ENCODE results near the gene DSTN.

DSTN gene

DNA sequence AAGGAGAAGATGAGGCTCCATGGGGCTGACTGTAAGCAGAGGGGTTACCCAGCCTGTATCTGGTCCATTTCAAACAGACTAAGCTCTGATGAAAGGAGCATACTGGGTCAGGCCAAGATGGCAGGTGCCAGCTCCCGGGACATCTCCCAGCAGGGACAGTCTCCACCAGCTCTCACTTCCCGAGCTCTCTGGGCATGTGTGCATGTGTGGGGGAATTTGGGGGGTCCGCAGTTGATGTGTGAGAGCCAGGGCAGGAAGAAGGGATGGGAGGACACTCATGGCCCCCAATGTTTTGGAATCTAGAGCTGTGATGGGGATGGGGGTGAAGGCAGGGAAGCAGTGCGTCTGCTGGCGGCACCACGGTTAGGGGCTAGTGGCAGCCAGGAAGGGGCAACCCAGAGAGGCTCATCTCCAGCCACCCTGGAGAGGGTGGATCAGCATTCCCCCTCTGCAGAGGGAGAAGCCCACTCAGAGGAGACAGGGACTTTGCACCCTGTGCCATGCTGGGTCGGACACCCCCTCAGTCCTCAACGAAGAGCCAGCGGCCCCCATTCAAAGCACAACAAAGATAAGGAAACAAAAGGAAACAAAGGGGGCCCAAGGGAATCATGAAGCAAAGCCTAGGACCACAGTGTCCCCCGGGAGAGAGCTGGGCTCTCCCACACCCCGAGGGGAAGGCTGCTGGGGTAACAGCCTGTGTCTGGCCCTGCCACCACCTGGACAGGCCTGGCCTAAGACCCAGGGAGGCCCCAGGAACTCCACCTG, 52.4 kb downstream of the DSTN start:
- no peak for FAIRE-seq
- TF ChIP-seq POLR2A (IDR thresholded peaks at IDR 0.05; ENCODE audit: low read depth, low read length) (no peak), POLR2AphosphoS5 (IDR thresholded peaks at IDR 0.05; ENCODE audit: low read depth, low read length) (no peak), TAF1 (IDR thresholded peaks at IDR 0.05; ENCODE audit: borderline replicate concordance, low read depth, low read length) (no peak)
- peak; percentile 4 for DNase-seq (ENCODE audit: insufficient read length)

DNA sequence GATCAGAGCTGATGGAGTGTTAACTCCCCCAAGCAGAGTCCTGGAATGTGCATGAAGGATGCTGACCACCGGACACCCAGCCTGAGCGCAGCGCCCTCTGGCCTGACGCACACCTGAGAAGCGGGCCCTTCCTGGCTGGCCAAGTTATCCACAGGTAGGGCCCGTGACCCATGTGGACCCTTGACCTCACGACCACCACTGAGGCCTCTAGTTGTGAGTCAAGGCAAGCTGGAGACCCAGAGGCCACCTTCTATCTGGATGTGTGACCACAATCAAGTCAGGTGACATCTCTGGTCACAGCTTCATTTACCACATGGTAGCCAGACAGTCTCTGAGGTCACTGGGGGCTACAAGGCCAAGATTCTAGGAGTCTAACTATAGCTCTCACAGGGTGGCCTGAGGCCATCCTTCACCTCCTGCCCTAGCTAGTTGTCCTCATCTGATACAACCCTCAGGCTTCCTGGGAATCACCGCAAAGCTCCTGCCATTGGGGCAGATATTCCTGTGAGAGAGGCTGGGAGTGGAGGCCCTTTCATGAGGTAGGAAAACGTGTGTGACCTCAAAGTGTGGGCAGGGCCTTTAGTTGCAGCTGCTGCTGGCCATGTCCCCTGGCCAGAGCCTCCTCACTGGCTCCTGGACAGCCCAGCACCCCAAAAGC, 53.1 kb downstream of the DSTN start:
- DNase-seq (ENCODE audit: insufficient read length) = peak; percentile 25
- no peak for FAIRE-seq
- TF ChIP-seq TAF1 (IDR thresholded peaks at IDR 0.05; ENCODE audit: borderline replicate concordance, low read depth, low read length) (no peak), POLR2A (IDR thresholded peaks at IDR 0.05; ENCODE audit: low read depth, low read length) (no peak), POLR2AphosphoS5 (IDR thresholded peaks at IDR 0.05; ENCODE audit: low read depth, low read length) (no peak)

DNA sequence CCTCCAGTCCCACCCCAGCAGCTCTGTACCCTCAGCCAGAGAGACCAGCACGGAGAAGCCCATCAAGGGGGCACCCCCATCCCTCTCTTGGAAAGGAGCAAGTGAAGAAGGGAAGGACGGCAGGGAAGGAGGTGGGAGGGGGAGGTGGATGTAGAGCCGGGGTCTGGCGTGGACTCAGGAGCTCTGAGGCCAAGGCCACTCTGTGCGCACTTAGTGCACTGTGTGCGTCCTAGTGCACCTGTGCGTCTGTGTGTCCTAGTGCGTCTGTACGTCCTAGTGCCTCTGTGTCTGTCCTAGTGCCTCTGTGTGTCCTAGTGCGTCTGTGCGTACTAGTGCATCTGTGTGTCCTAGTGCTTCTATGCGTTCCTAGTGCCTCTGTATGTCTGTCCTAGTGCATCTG, 54.2 kb downstream of the DSTN start:
- FAIRE-seq (no peak), DNase-seq (ENCODE audit: insufficient read length) (peak; percentile 12)
- TF ChIP-seq POLR2A (IDR thresholded peaks at IDR 0.05; ENCODE audit: low read depth, low read length) (no peak), POLR2AphosphoS5 (IDR thresholded peaks at IDR 0.05; ENCODE audit: low read depth, low read length) (no peak)

DNA sequence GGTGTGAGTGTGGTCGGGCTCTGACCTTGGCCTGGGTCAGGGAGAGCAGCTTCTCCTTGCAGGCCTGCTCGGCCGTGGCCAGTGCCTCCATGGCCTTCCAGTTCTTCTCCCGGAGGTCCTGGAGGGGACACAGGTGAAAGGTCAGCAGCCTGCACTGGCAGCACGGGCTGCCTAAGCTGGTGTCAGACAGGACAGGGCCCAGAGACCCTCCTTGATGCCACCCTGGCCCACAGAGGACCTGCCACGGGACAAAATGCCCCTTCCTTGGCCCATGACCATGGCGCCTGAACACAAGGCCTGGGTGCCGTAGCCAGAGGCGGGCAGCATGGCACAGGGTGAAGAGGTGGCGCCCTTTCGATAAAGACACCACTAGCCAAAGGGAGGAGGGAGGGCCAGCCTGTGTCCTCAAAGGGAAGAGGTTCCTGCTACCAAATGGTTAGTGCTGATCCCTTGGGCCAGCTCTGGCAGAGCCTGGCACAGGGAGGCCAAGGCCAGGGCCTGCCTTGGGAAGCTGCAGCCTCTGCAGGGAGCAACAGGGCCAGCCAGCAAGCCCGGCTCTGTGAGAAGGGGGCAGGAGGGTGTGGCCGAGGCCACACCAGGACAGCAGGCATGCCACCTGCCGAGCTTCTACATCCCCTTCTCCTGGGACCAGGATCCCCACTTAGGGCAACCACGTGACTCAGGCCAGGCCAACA, 54.8 kb downstream of the DSTN start:
- TF ChIP-seq TAF1 (IDR thresholded peaks at IDR 0.05; ENCODE audit: borderline replicate concordance, low read depth, low read length) (no peak), POLR2A (IDR thresholded peaks at IDR 0.05; ENCODE audit: low read depth, low read length) (no peak), POLR2AphosphoS5 (IDR thresholded peaks at IDR 0.05; ENCODE audit: low read depth, low read length) (no peak)
- no peak for FAIRE-seq

DNA sequence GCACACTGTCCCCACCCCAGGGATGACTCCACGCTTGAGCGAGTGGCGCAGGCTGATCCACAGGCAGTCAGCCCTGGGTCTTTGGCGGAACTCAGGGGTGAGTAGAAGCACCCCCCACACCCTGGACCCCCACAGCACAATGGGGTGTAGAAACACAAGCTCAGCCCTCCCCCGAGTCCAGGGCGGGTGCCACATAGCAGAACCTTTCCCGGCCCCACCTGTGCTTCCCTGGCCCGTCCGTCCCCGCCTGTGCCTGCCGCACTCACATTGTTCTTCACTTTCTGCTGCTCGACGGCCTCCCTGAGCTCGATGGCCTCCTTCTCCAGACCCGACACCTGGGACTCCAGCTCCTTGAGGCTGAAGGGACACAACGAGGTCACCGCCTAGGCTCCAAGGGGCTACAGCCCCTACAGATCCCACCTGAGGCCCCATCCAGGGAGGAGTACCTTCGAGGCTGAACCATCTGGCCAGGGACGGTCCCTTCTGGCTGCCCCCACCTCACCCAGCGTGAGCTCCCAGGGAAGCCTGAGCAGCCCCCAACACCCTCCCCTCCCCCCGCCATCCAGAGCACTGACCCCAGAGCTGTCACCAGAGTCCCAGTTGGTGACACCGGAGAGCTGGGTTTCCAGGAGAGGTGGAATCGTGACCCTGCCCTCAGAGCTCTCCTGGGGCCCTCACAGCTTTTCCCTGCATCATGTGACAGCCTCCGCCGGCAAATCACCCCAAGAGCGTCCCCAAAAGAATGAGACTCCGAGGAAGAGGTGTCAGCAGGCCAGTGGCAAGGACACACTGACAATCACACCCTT, 55.6 kb downstream of the DSTN start:
- DNase-seq (ENCODE audit: insufficient read length) (peak; percentile 13), FAIRE-seq (no peak)
- no peak for TF ChIP-seq POLR2AphosphoS5 (IDR thresholded peaks at IDR 0.05; ENCODE audit: low read depth, low read length)
- TF ChIP-seq POLR2A (IDR thresholded peaks at IDR 0.05; ENCODE audit: low read depth, low read length) = no peak
- TF ChIP-seq TAF1 (IDR thresholded peaks at IDR 0.05; ENCODE audit: borderline replicate concordance, low read depth, low read length) = no peak

More for the DNA sequence above, 54.8 kb downstream of the DSTN start:
- peak; percentile 34 for DNase-seq (ENCODE audit: insufficient read length)

DNA sequence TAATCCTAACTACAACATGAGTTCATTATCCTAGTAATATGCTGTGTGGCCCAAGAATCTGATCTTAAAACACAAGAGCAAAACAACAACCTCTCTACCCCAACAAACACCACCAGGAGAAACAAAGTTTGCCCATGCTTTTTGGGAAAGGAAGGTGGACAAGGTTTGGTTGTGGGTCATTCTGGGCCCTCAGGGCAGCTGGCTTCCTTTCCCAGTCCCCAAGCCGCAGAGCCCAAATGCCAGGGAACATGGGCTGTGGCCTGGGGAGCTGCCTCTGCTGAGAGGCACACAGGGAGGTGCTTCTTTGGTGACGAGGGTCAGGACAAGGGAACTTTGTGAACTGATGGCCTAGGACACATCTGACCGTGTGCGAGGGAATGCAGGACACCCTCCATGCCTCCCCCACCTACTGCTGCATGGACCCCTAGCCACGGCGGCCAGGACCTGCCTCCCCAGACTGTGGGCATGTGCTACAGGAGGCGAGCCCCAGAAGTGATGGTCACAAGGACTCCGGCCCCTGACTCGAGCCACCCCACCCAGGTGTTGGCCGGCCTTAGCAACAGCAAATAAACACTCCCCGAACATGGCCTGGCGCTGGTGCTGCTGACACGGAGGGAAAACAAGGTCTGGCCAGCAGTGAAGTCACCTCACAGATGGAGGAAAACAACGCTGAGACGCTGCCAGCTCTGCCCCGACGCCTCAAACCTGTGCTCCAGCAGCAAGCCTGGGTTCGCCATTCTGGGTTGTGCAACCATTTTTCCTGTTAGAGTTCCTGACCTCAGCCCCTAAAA, 56.5 kb downstream of the DSTN start:
- TF ChIP-seq POLR2AphosphoS5 (IDR thresholded peaks at IDR 0.05; ENCODE audit: low read depth, low read length) (no peak), POLR2A (IDR thresholded peaks at IDR 0.05; ENCODE audit: low read depth, low read length) (no peak), TAF1 (IDR thresholded peaks at IDR 0.05; ENCODE audit: borderline replicate concordance, low read depth, low read length) (no peak)
- FAIRE-seq = no peak

DNA sequence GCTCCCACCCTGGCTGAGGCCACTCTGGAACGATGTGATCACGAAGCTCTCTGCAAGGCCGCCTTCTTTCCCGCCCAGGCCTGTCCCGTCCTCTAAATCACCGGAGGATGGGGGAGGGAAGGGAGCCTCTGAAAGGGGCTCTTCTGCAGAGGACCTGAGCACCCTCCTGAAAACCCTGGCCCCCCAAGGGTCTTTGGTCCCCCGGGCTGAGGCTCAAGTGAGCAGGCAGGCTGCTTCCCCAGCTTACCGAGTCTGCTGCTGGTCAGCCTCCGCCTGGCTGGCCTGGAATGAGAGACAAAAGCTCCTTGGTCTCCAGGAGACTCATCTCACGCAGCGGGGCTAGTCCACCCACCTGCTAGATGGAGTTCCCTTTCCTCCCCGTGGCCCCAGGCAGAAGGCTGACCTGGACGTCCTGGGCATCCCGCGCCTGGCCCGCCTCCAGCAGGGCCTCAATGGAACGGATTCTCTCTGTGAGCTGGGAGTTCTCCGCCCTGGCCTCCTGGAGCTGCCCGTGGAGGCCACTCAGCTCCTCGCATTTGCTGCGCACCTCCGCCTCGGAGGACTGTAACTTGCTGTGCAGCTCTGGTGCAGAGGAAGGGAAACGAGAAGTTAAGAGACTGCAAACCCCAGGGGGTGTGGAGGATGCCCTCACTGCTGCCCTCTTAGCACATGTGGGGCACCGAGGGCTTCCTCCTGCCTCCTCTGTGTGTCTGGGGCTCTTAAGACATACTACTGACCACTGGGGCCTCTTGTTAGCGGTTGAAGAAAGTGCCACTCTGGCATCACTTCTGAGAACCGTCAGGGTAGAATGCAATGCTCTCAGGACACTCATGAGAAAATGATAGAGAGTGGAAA, 57.5 kb downstream of the DSTN start:
- DNase-seq (ENCODE audit: insufficient read length) = no peak
- TF ChIP-seq POLR2A (IDR thresholded peaks at IDR 0.05; ENCODE audit: low read depth, low read length) = no peak
- no peak for TF ChIP-seq POLR2AphosphoS5 (IDR thresholded peaks at IDR 0.05; ENCODE audit: low read depth, low read length)
- TF ChIP-seq TAF1 (IDR thresholded peaks at IDR 0.05; ENCODE audit: borderline replicate concordance, low read depth, low read length) = no peak
- FAIRE-seq = no peak

More for the DNA sequence above, 56.5 kb downstream of the DSTN start:
- no peak for DNase-seq (ENCODE audit: insufficient read length)

DNA sequence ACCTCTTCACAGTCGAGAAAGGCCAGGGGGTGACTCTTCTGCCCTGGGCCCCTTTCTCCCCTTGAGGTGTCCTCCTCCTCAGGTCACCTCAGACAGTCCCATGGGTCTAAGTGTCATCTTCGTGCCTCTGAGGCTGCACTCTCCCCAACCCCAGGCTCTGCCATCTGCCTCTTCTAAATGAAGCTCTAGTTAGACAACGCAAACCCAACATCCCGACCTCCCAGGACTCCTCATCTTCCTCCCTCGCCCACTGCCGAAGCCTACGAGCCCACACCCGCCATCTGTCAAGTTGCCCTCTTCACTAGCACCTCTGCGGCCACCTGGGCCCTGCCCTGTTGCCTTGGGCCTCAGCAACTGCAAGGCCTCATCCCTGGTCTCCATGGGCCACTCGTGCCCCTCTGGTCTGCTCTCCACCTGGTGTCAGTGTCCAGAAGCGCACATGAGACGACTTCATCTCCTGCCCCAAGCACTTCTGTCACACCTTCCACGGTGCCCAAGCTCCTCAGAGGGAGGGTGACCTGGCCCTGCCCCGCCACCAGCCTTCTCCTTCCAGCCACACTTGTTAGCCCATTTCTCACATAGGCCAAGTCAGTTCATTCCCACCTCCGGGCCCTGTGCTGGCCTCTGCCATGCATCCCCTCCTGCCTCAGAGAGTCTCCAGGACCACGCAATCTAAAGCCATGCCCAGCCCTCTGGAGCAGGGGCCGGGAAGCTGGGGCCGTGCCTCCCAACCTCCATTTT, 58.4 kb downstream of the DSTN start:
- TF ChIP-seq POLR2A (IDR thresholded peaks at IDR 0.05; ENCODE audit: low read depth, low read length) (no peak), TAF1 (IDR thresholded peaks at IDR 0.05; ENCODE audit: borderline replicate concordance, low read depth, low read length) (no peak), POLR2AphosphoS5 (IDR thresholded peaks at IDR 0.05; ENCODE audit: low read depth, low read length) (no peak)
- no peak for FAIRE-seq
- DNase-seq (ENCODE audit: insufficient read length) = no peak

DNA sequence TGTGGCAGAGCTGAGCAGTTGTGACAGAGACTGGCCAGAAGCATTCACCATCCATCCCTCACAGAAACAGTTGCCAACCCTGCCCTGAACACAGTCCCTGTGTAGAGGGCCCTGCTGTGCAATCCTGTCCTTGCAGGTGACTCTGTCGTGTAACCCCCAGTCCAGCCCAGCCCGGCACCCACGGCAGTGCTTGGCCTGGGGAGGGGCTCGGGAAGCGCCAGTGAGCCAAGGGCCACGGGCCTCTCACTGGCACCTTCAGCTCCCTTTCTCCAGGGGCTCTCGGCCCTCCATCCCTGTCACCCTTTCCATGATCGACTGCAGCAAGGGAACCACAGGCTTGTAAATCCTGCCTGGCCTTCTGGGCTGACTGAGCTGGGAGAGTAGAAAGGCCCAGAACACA, 59.1 kb downstream of the DSTN start:
- DNase-seq (ENCODE audit: insufficient read length) (no peak), FAIRE-seq (no peak)
- TF ChIP-seq POLR2AphosphoS5 (IDR thresholded peaks at IDR 0.05; ENCODE audit: low read depth, low read length) = no peak
- TF ChIP-seq TAF1 (IDR thresholded peaks at IDR 0.05; ENCODE audit: borderline replicate concordance, low read depth, low read length) = no peak
- no peak for TF ChIP-seq POLR2A (IDR thresholded peaks at IDR 0.05; ENCODE audit: low read depth, low read length)
